K562 (cell line): Measurements from ENCODE around the gene CLSTN2. TPM values are rescaled to one million over a fixed set of nuclear protein-coding genes. Genes with fewer than 3 reads are reported as not detected.

ENCODE experiments used
- ATAC-seq: fragments of 200-7000 bp; cut with Tn5 transposase; 3 replicates; pipeline ENCODE4 v1.9.1; 2020; ENCODE audit warnings: moderate library complexity
- BruUV-seq: library from RNA; stranded (reverse); fragments of 400-500 nt; replicated peaks from 2 replicates; lab custom pipeline; 2021; lab: Mats Ljungman, UMichigan
- CTCF ChIA-PET: fragments of 300-600 bp; formaldehyde crosslinking; extraction: SDS; loops from one replicate; lab custom pipeline; 2021; ENCODE audit warnings: low intra/inter-chr PET ratio; lab: Yijun Ruan, JAX
- POLR2A ChIA-PET: fragments of 300-600, 350-650 bp; sonication (Branson Sonifier 250); formaldehyde crosslinking; extraction: SDS; loops from one replicate; lab custom pipeline; 2021; ENCODE audit warnings: antibody characterized with exemption, inconsistent platforms; lab: Yijun Ruan, JAX
- DNase-seq, 4 experiments: peaks; one replicate each; pipeline versions ENCODE4 v3.0.0 to v3.0.0-alpha.2; 2011 to 2018; ENCODE audit warnings: low spot score in 3 of 4, mixed read lengths in 3 of 4; ENCODE audit errors: extremely low read depth in 1 of 4
- FAIRE-seq: peaks from 2 replicates; lab custom pipeline; 2011; peaks lifted over from hg19 to GRCh38; lab: Jason Lieb, UNC
- H2AFZ ChIP-seq: 2 replicates; pipeline ENCODE4 v1.6.0; 2011; ENCODE audit warnings: low read depth, low read length, control low read depth, inconsistent platforms
- H3K27ac ChIP-seq: fragments of 200-600 bp; 3 replicates; pipeline ENCODE4 v1.8.0; 2011; ENCODE audit warnings: low read depth, mild to moderate bottlenecking, control low read depth, inconsistent platforms, low read length, moderate library complexity, mixed read lengths; ENCODE audit errors: extremely low read depth
- H3K27me3 ChIP-seq, 2 experiments: fragments of 300-600 bp in 1 of 2; 2 replicates in 1 of 2; 3 replicates in 1 of 2; pipeline versions ENCODE4 v1.6.0 to v1.8.0; 2011; ENCODE audit warnings: inconsistent platforms in 2 of 2, low read length in 2 of 2, mild to moderate bottlenecking in 1 of 2, mixed read lengths in 1 of 2, moderate library complexity in 1 of 2; ENCODE audit not compliant: control insufficient read depth in 2 of 2, insufficient read depth in 2 of 2
- H3K36me3 ChIP-seq: fragments of 300-600 bp; 3 replicates; pipeline ENCODE4 v1.8.0; 2011; ENCODE audit warnings: mild to moderate bottlenecking, low read length, inconsistent platforms; ENCODE audit not compliant: control insufficient read depth, insufficient read depth
- H3K4me1 ChIP-seq, 2 experiments: fragments of 200-600 bp in 1 of 2; replicated peaks in 1 of 2; 2 replicates in 1 of 2; 3 replicates in 1 of 2; pipeline versions ENCODE4 v1.5.1 to v1.8.0; 2011; ENCODE audit warnings: inconsistent platforms in 2 of 2, low read length in 2 of 2, mild to moderate bottlenecking in 1 of 2, mixed read lengths in 1 of 2, moderate library complexity in 1 of 2; ENCODE audit not compliant: control insufficient read depth in 2 of 2, insufficient read depth in 2 of 2
- H3K4me2 ChIP-seq: 2 replicates; pipeline ENCODE4 v1.6.1; 2011; ENCODE audit warnings: low read length, control low read depth, inconsistent platforms, mixed read lengths; ENCODE audit not compliant: insufficient read depth
- H3K4me3 ChIP-seq: fragments of 200-600 bp; sonication (generic), shearing (Covaris generic); 2 replicates; pipeline ENCODE4 v1.5.1; 2016; ENCODE audit warnings: control low read depth, inconsistent platforms
- H3K79me2 ChIP-seq: fragments of 200-600 bp; 3 replicates; pipeline ENCODE4 v1.8.0; 2011; ENCODE audit warnings: low read length, inconsistent platforms; ENCODE audit not compliant: control insufficient read depth, insufficient read depth
- H3K9ac ChIP-seq, 2 experiments: 2 replicates each; pipeline versions ENCODE4 v1.6.0 to v1.6.1; 2011; ENCODE audit warnings: low read depth in 2 of 2, low read length in 2 of 2, control low read depth in 1 of 2, inconsistent platforms in 1 of 2, mild to moderate bottlenecking in 1 of 2, mixed read lengths in 1 of 2; ENCODE audit not compliant: insufficient read depth in 1 of 2
- H3K9me1 ChIP-seq: one replicate; pipeline ENCODE4 v1.6.0; 2011; ENCODE audit warnings: inconsistent platforms, mild to moderate bottlenecking, low read length, moderate library complexity; ENCODE audit not compliant: control insufficient read depth, insufficient read depth
- H3K9me3 ChIP-seq: replicated peaks from 2 replicates; pipeline ENCODE4 v1.5.1; 2011; ENCODE audit warnings: low read depth, low read length, inconsistent platforms; ENCODE audit not compliant: control insufficient read depth, insufficient read depth
- H4K20me1 ChIP-seq: replicated peaks from 2 replicates; pipeline ENCODE4 v1.6.1; 2011; ENCODE audit warnings: low read length, inconsistent platforms, mixed read lengths; ENCODE audit not compliant: control insufficient read depth, insufficient read depth
- CC2D1A ChIP-seq: fragments of 450-650 bp; IDR thresholded peaks from 2 replicates; pipeline ENCODE4 v1.6.1; 2017; ENCODE audit warnings: mild to moderate bottlenecking
- EGR1 ChIP-seq: fragments of 450-650 bp; conservative IDR thresholded peaks from 2 replicates; pipeline ENCODE4 v1.6.1; 2017; ENCODE audit warnings: mild to moderate bottlenecking
- JUND ChIP-seq, 2 experiments: IDR thresholded peaks; 2 replicates in 1 of 2; 3 replicates in 1 of 2; pipeline ENCODE4 v1.6.1; 2011; ENCODE audit warnings: borderline replicate concordance in 2 of 2, low read depth in 2 of 2, low read length in 2 of 2, improper control_type of control experiment in 1 of 2, missing biosample characterization in 1 of 2, missing genetic modification characterization in 1 of 2, missing genetic modification reagents in 1 of 2
- MAFK ChIP-seq: IDR thresholded peaks from 2 replicates; pipeline ENCODE4 v1.6.1; 2011; ENCODE audit warnings: low read length, improper control_type of control experiment
- NCOA4 ChIP-seq: fragments of 450-650 bp; IDR thresholded peaks from 2 replicates; pipeline ENCODE4 v1.6.1; 2018; ENCODE audit warnings: mild to moderate bottlenecking; ENCODE audit not compliant: partially characterized antibody
- PHF20 ChIP-seq: fragments of 450-650 bp; IDR thresholded peaks from 2 replicates; pipeline ENCODE4 v1.6.1; 2018; ENCODE audit not compliant: partially characterized antibody
- POLR2G ChIP-seq: fragments of 200-400 bp; formaldehyde crosslinking; IDR thresholded peaks from 2 replicates; pipeline ENCODE4 v1.6.1; 2017; ENCODE audit warnings: low read depth, mild to moderate bottlenecking, antibody characterized with exemption, low read length, moderate library complexity
- RFX7 ChIP-seq: fragments of 250-450 bp; sonication (Bioruptor Pico); IDR thresholded peaks from 2 replicates; pipeline ENCODE4 v1.5.1; 2021; ENCODE audit warnings: mild to moderate bottlenecking
- SUPT5H ChIP-seq: fragments of 450-650 bp; IDR thresholded peaks from 2 replicates; pipeline ENCODE4 v1.6.1; 2016
- ZNF586 ChIP-seq: fragments of 450-650 bp; formaldehyde crosslinking; conservative IDR thresholded peaks from 2 replicates; pipeline ENCODE4 v1.4.0; 2020; ENCODE audit warnings: mild to moderate bottlenecking, moderate library complexity
- WGBS: fragments of 100-300 bp; shearing (Covaris generic); methylation state at CpG from one replicate; pipeline ENCODE4 v1.1.6; 2016; ENCODE audit warnings: low coverage, mixed read lengths; ENCODE audit not compliant: insufficient coverage; ENCODE audit errors: missing lambda C conversion rate; 5-methylcytosine and 5-hydroxymethylcytosine counted together
- in situ Hi-C: fragments of 300-500 bp; cut with MboI; formaldehyde crosslinking; loops from 4 replicates; pipeline ENCODE4 v1.15.0; 2018; ENCODE audit warnings: inconsistent platforms, mixed read lengths
- intact Hi-C: fragments of 100-400 bp; cut with micrococcal nuclease; formaldehyde crosslinking; loops from 2 replicates; pipeline ENCODE4 v1.14.2; 2022
- polyA plus RNA-seq, 8 experiments: library from polyadenylated mRNA; depleted of rRNA in 4 of 8; stranded (reverse) in 5 of 8; unstranded in 3 of 8; fragments of >200 nt; fragmentation: Nextera tagmentation in 2 of 8; fragmentation: Illumina TruSeq in 1 of 8; extraction: Ambion mirVana in 2 of 8; extraction: Trizol in 1 of 8; gene quantifications; 2 replicates each; pipeline versions ENCODE4 v1.2.1 to v1.2.3, GENCODE V29; 2011 to 2014; ENCODE audit warnings: inconsistent platforms in 1 of 8, missing spikeins in 1 of 8
- total RNA-seq, 7 experiments: library from RNA; depleted of rRNA in 6 of 7; stranded (reverse); fragments of >200 nt in 6 of 7; fragmentation: Illumina TruSeq in 2 of 7; extraction: Trizol in 2 of 7; gene quantifications; 2 replicates each; pipeline versions ENCODE4 v1.2.1 to v1.2.3, GENCODE V29; 2011 to 2021; ENCODE audit warnings: low replicate concordance in 1 of 7
- TF ChIP-seq, protein P1 (sequence below), 2 experiments: IDR thresholded peaks; 2 replicates each; pipeline ENCODE4 v1.6.1; 2012; ENCODE audit warnings: improper control_type of control experiment in 2 of 2, low read depth in 2 of 2, low read length in 2 of 2, borderline replicate concordance in 1 of 2
- TF ChIP-seq, protein P2 (sequence below): sonication (generic); formaldehyde crosslinking; IDR thresholded peaks from 2 replicates; pipeline ENCODE4 v1.8.0; 2023; ENCODE audit warnings: mild to moderate bottlenecking, missing genetic modification reagents
- TF ChIP-seq, protein P3 (sequence below): sonication (generic); formaldehyde crosslinking; IDR thresholded peaks from 2 replicates; pipeline ENCODE4 v1.8.1; 2022; ENCODE audit warnings: missing genetic modification reagents
- TF ChIP-seq, protein P4 (sequence below): sonication (generic); formaldehyde crosslinking; IDR thresholded peaks from 2 replicates; pipeline ENCODE4 v1.8.0; 2022; ENCODE audit warnings: missing genetic modification reagents, mild to moderate bottlenecking, borderline replicate concordance

Gene CLSTN2
- total and polyA plus RNA-seq, 9 of the 15 experiments (the other 6 are each of a cell fraction or from before 2014, with no cell fraction given) = 0.02 to 0.04 (median 0.04) TPM; not detected in 6

DNA sequence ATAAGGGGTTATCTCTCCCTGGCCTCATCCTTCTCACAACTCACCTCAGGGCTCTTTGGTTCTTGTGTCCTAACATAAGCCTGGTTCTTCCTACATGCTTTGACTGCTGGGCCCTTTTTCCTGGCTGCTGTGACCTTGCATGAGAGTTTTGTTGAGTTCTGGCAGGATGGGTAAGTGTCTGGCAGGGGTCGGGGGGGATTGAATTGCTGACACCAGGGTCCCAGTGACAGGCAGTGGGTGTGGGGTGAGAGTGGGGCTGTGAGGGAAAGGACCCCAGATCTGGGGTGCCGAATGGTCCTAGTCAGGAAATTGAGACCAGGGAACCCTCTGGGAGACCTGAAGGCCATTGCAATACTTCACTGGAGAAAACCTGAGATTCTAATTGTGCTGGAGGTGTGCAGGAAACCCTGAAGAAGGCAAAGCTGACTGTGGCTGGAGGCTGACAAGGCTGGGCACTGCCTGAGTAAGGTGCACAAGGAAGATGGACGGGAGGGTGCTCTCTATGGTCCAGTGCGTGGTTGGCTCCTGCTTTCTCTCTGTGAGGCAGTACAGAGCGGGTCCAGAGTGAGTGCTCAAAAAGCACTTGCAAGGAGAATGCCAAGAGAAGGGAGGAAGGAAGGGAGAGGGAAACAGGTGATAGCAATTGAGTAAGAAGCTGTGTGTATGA, 76.8 kb downstream of the CLSTN2 start:
- Histone ChIP-seq H4K20me1 (no peaks in the 10 kb centered on the region), H3K27ac (no peak overlapping the region), H3K9me1 (no peaks in the 10 kb centered on the region), H3K36me3 (no peaks in the 10 kb centered on the region), H3K4me2 (no peak overlapping the region), H3K27me3 (peaks cover 0 to 6% of the 10 kb centered on the region in 2 experiments; a peak in 2 of 5 replicates), H3K4me3 (no peak overlapping the region), H3K9me3 (no peaks in the 10 kb centered on the region), H3K79me2 (no peaks in the 10 kb centered on the region), H3K9ac (no peak overlapping the region), H2AFZ (no peak overlapping the region), H3K4me1 (no peaks in the 10 kb centered on the region)
- no TSS peak for BruUV-seq
- 3% methylated on average over 5 of the region's 5 CpGs for WGBS
- intact Hi-C loops (no loop called here), in situ Hi-C loops (no loop called here)
- POLR2A ChIA-PET = no interaction called here
- FAIRE-seq (no peak), DNase-seq (no peak), ATAC-seq (no peak)
- CTCF ChIA-PET = no interaction called here
- TF ChIP-seq, protein P1, sequence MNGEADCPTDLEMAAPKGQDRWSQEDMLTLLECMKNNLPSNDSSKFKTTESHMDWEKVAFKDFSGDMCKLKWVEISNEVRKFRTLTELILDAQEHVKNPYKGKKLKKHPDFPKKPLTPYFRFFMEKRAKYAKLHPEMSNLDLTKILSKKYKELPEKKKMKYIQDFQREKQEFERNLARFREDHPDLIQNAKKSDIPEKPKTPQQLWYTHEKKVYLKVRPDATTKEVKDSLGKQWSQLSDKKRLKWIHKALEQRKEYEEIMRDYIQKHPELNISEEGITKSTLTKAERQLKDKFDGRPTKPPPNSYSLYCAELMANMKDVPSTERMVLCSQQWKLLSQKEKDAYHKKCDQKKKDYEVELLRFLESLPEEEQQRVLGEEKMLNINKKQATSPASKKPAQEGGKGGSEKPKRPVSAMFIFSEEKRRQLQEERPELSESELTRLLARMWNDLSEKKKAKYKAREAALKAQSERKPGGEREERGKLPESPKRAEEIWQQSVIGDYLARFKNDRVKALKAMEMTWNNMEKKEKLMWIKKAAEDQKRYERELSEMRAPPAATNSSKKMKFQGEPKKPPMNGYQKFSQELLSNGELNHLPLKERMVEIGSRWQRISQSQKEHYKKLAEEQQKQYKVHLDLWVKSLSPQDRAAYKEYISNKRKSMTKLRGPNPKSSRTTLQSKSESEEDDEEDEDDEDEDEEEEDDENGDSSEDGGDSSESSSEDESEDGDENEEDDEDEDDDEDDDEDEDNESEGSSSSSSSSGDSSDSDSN (IDR thresholded peaks at IDR 0.05; ENCODE audit: borderline replicate concordance in 1 of 2, low read depth in 2 of 2, low read length in 2 of 2) = no peak
- TF ChIP-seq ZNF586 (CRISPR knock-in tag) (no peak), NCOA4 (no peak), CC2D1A (no peak), RFX7 (no peak), POLR2G (no peak), MAFK (no peak), JUND (IDR thresholded peaks at IDR 0.05; ENCODE audit: borderline replicate concordance, low read depth, low read length) (no peak), JUND (tag; IDR thresholded peaks at IDR 0.05; ENCODE audit: borderline replicate concordance, low read depth, low read length) (no peak), PHF20 (no peak), EGR1 (no peak), SUPT5H (no peak)
- TF ChIP-seq, protein P2, sequence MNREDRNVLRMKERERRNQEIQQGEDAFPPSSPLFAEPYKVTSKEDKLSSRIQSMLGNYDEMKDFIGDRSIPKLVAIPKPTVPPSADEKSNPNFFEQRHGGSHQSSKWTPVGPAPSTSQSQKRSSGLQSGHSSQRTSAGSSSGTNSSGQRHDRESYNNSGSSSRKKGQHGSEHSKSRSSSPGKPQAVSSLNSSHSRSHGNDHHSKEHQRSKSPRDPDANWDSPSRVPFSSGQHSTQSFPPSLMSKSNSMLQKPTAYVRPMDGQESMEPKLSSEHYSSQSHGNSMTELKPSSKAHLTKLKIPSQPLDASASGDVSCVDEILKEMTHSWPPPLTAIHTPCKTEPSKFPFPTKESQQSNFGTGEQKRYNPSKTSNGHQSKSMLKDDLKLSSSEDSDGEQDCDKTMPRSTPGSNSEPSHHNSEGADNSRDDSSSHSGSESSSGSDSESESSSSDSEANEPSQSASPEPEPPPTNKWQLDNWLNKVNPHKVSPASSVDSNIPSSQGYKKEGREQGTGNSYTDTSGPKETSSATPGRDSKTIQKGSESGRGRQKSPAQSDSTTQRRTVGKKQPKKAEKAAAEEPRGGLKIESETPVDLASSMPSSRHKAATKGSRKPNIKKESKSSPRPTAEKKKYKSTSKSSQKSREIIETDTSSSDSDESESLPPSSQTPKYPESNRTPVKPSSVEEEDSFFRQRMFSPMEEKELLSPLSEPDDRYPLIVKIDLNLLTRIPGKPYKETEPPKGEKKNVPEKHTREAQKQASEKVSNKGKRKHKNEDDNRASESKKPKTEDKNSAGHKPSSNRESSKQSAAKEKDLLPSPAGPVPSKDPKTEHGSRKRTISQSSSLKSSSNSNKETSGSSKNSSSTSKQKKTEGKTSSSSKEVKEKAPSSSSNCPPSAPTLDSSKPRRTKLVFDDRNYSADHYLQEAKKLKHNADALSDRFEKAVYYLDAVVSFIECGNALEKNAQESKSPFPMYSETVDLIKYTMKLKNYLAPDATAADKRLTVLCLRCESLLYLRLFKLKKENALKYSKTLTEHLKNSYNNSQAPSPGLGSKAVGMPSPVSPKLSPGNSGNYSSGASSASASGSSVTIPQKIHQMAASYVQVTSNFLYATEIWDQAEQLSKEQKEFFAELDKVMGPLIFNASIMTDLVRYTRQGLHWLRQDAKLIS (CRISPR knock-in tag) = no peak
- TF ChIP-seq, protein P3, sequence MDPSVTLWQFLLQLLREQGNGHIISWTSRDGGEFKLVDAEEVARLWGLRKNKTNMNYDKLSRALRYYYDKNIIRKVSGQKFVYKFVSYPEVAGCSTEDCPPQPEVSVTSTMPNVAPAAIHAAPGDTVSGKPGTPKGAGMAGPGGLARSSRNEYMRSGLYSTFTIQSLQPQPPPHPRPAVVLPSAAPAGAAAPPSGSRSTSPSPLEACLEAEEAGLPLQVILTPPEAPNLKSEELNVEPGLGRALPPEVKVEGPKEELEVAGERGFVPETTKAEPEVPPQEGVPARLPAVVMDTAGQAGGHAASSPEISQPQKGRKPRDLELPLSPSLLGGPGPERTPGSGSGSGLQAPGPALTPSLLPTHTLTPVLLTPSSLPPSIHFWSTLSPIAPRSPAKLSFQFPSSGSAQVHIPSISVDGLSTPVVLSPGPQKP = no peak
- TF ChIP-seq, protein P4, sequence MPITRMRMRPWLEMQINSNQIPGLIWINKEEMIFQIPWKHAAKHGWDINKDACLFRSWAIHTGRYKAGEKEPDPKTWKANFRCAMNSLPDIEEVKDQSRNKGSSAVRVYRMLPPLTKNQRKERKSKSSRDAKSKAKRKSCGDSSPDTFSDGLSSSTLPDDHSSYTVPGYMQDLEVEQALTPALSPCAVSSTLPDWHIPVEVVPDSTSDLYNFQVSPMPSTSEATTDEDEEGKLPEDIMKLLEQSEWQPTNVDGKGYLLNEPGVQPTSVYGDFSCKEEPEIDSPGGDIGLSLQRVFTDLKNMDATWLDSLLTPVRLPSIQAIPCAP = no peak
